Activated naive CD8-positive, alpha-beta T cell treated with anti-CD3 and anti-CD28 coated beads, Interleukin-2, amount 50 U/mL, for 16 hours (primary cell): ENCODE measurements around the gene MARS1.
"Not testable (repeated sequence)": the region's sequence is repeated elsewhere in the genome, so short reads cannot be mapped to it uniquely, and the experiment has no call there.

ENCODE experiments used
- DNase-seq: peaks from one replicate; pipeline ENCODE4 v3.0.0-alpha.2; 2020; ENCODE audit warnings: low read depth, low spot score

The MARS1 gene

GRCh38 chr12:57549909-57550640, 62.2 kb downstream of the MARS1 start, which contains the start of gene KIF5A:
KIF5A (plus strand) TSS chr12:57550044; CDS start chr12:57550272, 228 bp downstream.
- DNase-seq: peak; percentile 26

- DNase-seq: no peak
Measured at GRCh38 chr12:57550641-57551549, 63.0 kb downstream of the MARS1 start.

GRCh38 chr12:57551637-57552305, 63.9 kb downstream of the MARS1 start:
- DNase-seq: no peak

GRCh38 chr12:57552306-57552651, 64.4 kb downstream of the MARS1 start:
- no peak for DNase-seq

GRCh38 chr12:57552835-57553313, 65.0 kb downstream of the MARS1 start:
- DNase-seq: no peak

GRCh38 chr12:57553343-57554202, 65.7 kb downstream of the MARS1 start:
- DNase-seq: no peak

GRCh38 chr12:57554453-57554852, 66.6 kb downstream of the MARS1 start:
- no peak for DNase-seq

- DNase-seq: no peak
Measured at GRCh38 chr12:57554897-57555296, 67.0 kb downstream of the MARS1 start.

GRCh38 chr12:57558864-57559263, 71.0 kb downstream of the MARS1 start:
- no peak for DNase-seq

- DNase-seq: no peak
Measured at GRCh38 chr12:57560516-57560915, 72.6 kb downstream of the MARS1 start.

- DNase-seq: not testable (repeated sequence)
Measured at GRCh38 chr12:57561117-57561516, 73.2 kb downstream of the MARS1 start.

GRCh38 chr12:57563358-57563757, 75.5 kb downstream of the MARS1 start:
- DNase-seq: no peak

GRCh38 chr12:57564178-57564740, 76.4 kb downstream of the MARS1 start:
- DNase-seq: no peak
